Stimulated activated naive B cell treated with anti-CD40 and anti-IgM and Interleukin-4, amounts not matched to agents 10 μg/mL and 1 μg/mL and 100 μg/mL, for 72 hours (primary cell): ENCODE results near the gene PLCH1.
"Not testable (repeated sequence)": the region's sequence is repeated elsewhere in the genome, so short reads cannot be mapped to it uniquely, and the experiment has no call there.

ENCODE experiments used
- ATAC-seq, 2 donors: fragments of 150-1000 bp; cut with Tn5 transposase; replicated peaks; 2 replicates each; pipeline ENCODE4 v1.10.0; 2021; ENCODE audit warnings: moderate library complexity in 1 of 2
- DNase-seq: peaks from one replicate; pipeline ENCODE4 v3.0.0; 2021
- H3K27ac Mint-ChIP-seq: one replicate; pipeline ENCODE4 v1.8.0; 2022; ENCODE audit warnings: mild to moderate bottlenecking, mixed read lengths
- H3K27me3 Mint-ChIP-seq, 2 donors: one replicate each; pipeline ENCODE4 v1.8.0; 2022; ENCODE audit warnings: mixed read lengths in 2 of 2
- H3K36me3 Mint-ChIP-seq, 2 donors: one replicate each; pipeline ENCODE4 v1.8.0; 2022; ENCODE audit warnings: mixed read lengths in 2 of 2, mild to moderate bottlenecking in 1 of 2
- H3K4me1 Mint-ChIP-seq, 2 donors: one replicate each; pipeline ENCODE4 v1.8.0; 2022; ENCODE audit warnings: mixed read lengths in 2 of 2, mild to moderate bottlenecking in 1 of 2
- H3K4me3 Mint-ChIP-seq, 2 donors: one replicate each; pipeline ENCODE4 v1.8.0; 2022; ENCODE audit warnings: mild to moderate bottlenecking in 2 of 2, mixed read lengths in 2 of 2, moderate library complexity in 1 of 2
- H3K9me3 Mint-ChIP-seq, 2 donors: one replicate each; pipeline ENCODE4 v1.8.0; 2022; ENCODE audit warnings: mixed read lengths in 2 of 2, mild to moderate bottlenecking in 1 of 2

Gene PLCH1

DNA sequence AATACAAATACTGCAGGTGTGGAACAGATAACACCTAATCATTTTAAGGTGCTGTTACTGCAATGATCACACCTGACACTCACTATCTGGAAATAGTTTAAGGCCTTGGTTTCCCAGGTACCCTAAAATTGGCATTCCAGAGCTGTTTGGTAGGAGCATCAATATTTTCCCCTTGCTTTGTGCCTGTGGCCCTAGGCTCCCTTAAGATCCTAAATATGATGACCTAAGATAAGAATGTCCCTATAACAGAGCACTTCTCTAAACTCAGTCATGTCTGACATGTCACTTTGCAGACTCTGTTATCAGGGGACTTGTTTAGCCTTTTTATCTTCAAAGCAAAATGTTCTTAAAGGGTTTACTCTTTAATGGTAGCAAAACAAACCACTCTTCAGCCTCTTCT, 335.5 kb downstream of the PLCH1 start:
- no peak overlapping the region for H3K4me3 Mint-ChIP-seq
- H3K27ac Mint-ChIP-seq = no peak overlapping the region
- H3K36me3 Mint-ChIP-seq = no peaks in the 10 kb centered on the region
- peaks cover 0 to 8% of the 10 kb centered on the region in 2 donors for H3K4me1 Mint-ChIP-seq
- H3K27me3 Mint-ChIP-seq = no peaks in the 10 kb centered on the region
- peaks cover 0 to 3% of the 10 kb centered on the region in 2 donors for H3K9me3 Mint-ChIP-seq
- no peak for DNase-seq
- peak; percentile 43 to 67 for ATAC-seq

- ATAC-seq (no peak), DNase-seq (no peak)
- Mint-ChIP-seq H3K27ac (no peak overlapping the region), H3K27me3 (no peaks in the 10 kb centered on the region), H3K9me3 (peaks cover 0 to 3% of the 10 kb centered on the region in 2 donors), H3K36me3 (no peaks in the 10 kb centered on the region), H3K4me3 (no peak overlapping the region), H3K4me1 (peaks cover 0 to 8% of the 10 kb centered on the region in 2 donors)
Measured at GRCh38 chr3:155407971-155408370, 336.9 kb downstream of the PLCH1 start.

GRCh38 chr3:155407331-155407730, 337.5 kb downstream of the PLCH1 start:
- no peak for ATAC-seq
- H3K9me3 Mint-ChIP-seq = peaks cover 0 to 3% of the 10 kb centered on the region in 2 donors
- DNase-seq = no peak
- no peaks in the 10 kb centered on the region for H3K27me3 Mint-ChIP-seq
- no peak overlapping the region for H3K27ac Mint-ChIP-seq
- H3K4me1 Mint-ChIP-seq = peaks cover 0 to 8% of the 10 kb centered on the region in 2 donors
- H3K4me3 Mint-ChIP-seq = no peak overlapping the region
- no peaks in the 10 kb centered on the region for H3K36me3 Mint-ChIP-seq

DNA sequence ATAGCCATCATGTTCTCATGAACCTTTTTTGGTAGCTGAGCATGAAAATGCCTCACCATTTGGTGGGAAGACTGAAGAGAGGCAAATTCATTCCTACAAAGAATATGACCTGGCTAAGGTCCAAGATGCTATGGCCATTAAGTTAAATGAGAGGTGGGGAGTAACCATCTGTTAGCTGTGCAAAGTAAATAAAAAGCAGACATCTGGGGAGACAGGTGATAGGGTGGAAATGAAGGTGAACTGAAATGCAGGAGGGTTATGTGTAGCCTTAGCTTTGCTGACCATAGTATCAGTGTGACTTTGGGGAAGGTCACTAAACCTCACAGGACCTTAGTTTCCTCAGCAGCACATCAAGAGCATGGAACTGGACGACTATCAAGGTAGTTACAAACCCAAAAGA, 340.4 kb downstream of the PLCH1 start:
- no peak overlapping the region for H3K4me3 Mint-ChIP-seq
- H3K27me3 Mint-ChIP-seq = no peaks in the 10 kb centered on the region
- H3K27ac Mint-ChIP-seq = no peak overlapping the region
- ATAC-seq (no peak), DNase-seq (no peak)
- H3K9me3 Mint-ChIP-seq = no peaks in the 10 kb centered on the region
- H3K36me3 Mint-ChIP-seq = no peaks in the 10 kb centered on the region
- H3K4me1 Mint-ChIP-seq = peaks cover 0 to 1% of the 10 kb centered on the region in 2 donors

- H3K27me3 Mint-ChIP-seq = no peaks in the 10 kb centered on the region
- H3K27ac Mint-ChIP-seq = no peak overlapping the region
- H3K9me3 Mint-ChIP-seq = no peaks in the 10 kb centered on the region
- H3K4me3 Mint-ChIP-seq = no peak overlapping the region
- H3K36me3 Mint-ChIP-seq = no peaks in the 10 kb centered on the region
- H3K4me1 Mint-ChIP-seq = no peaks in the 10 kb centered on the region
- no peak for ATAC-seq
- no peak for DNase-seq
Measured at GRCh38 chr3:155402656-155403055, 342.2 kb downstream of the PLCH1 start.

GRCh38 chr3:155398046-155398445, 346.8 kb downstream of the PLCH1 start:
- no peaks in the 10 kb centered on the region for H3K4me1 Mint-ChIP-seq
- H3K9me3 Mint-ChIP-seq = peaks cover 4 to 5% of the 10 kb centered on the region in 2 donors
- H3K4me3 Mint-ChIP-seq = no peak overlapping the region
- H3K27me3 Mint-ChIP-seq = no peaks in the 10 kb centered on the region
- H3K36me3 Mint-ChIP-seq = no peaks in the 10 kb centered on the region
- no peak for DNase-seq
- no peak overlapping the region for H3K27ac Mint-ChIP-seq
- no peak for ATAC-seq

DNA sequence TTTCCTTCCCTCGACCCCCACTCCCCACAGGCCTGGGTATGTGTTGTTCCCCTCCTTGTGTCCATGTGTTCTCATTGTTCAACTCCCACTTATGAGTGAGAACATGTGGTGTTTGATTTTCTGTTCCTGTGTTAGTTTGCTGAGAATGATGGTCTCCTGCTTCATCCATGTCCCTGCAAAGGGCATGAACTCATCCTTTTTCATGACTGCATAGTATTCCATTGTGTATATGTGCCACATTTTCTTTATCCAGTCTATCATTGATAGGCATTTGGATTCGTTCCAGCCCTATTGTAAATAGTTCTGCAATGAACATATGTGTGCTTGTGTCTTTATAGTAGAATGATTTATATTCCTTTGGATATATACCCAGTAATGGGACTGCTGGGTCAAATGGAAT, 350.0 kb downstream of the PLCH1 start:
- not testable (repeated sequence) for DNase-seq, H3K36me3 Mint-ChIP-seq, H3K27ac Mint-ChIP-seq, ATAC-seq, H3K4me3 Mint-ChIP-seq, H3K4me1 Mint-ChIP-seq, H3K9me3 Mint-ChIP-seq, H3K27me3 Mint-ChIP-seq

DNA sequence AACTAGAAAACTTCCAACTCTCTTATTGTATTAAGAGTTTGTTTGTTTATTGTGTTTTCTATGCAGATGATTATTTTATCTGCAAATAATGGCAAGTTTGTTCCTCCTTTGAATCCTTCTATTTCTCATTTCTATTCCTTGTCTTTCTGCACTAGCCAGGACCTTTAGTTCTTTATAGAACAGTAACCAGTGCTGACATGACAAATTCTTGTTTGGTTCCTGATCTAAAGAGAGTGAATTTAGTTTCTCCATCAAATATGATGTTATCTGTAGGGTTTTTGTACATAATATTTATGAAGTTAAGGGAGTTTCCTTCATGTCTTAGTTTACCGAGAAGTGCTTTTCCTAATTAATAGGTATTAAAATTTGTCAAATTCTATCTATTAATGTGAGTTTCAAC, 350.6 kb downstream of the PLCH1 start:
- DNase-seq (no peak), ATAC-seq (no peak)

DNA sequence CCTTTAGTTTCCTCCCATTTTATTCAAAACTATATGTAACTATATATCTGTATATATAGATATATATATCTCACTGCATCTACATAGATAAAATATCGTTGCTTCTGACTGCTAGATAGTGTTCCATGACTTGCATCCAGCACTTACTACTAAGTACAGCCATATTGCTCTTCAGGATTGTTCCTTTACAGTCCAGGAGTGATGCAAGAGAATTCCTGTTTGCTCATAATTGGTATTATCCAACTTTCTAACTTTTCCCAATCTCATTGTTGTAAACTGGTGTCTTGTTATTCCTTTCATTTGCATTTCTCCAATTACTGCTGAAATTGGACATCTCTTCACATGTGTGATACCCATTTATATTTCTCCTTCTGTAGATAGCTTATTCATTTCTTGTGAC, 351.6 kb downstream of the PLCH1 start:
- H3K9me3 Mint-ChIP-seq = peaks cover 4 to 5% of the 10 kb centered on the region in 2 donors
- H3K4me1 Mint-ChIP-seq = no peaks in the 10 kb centered on the region
- no peaks in the 10 kb centered on the region for H3K36me3 Mint-ChIP-seq
- DNase-seq (no peak), ATAC-seq (no peak)
- H3K27ac Mint-ChIP-seq = no peak overlapping the region
- H3K4me3 Mint-ChIP-seq = no peak overlapping the region
- H3K27me3 Mint-ChIP-seq = no peaks in the 10 kb centered on the region

More for the DNA sequence above, 350.6 kb downstream of the PLCH1 start:
- H3K27me3 Mint-ChIP-seq = no peaks in the 10 kb centered on the region
- H3K27ac Mint-ChIP-seq = no peak overlapping the region
- H3K36me3 Mint-ChIP-seq = no peaks in the 10 kb centered on the region
- no peak overlapping the region for H3K4me3 Mint-ChIP-seq
- no peaks in the 10 kb centered on the region for H3K4me1 Mint-ChIP-seq
- H3K9me3 Mint-ChIP-seq = peaks cover 4 to 5% of the 10 kb centered on the region in 2 donors

- ATAC-seq (no peak), DNase-seq (no peak)
- no peaks in the 10 kb centered on the region for H3K27me3 Mint-ChIP-seq
- H3K36me3 Mint-ChIP-seq = no peaks in the 10 kb centered on the region
- no peak overlapping the region for H3K27ac Mint-ChIP-seq
- H3K4me3 Mint-ChIP-seq = no peak overlapping the region
- peaks cover 4 to 5% of the 10 kb centered on the region in 2 donors for H3K9me3 Mint-ChIP-seq
- no peaks in the 10 kb centered on the region for H3K4me1 Mint-ChIP-seq
Measured at GRCh38 chr3:155392138-155392537, 352.7 kb downstream of the PLCH1 start.

- Mint-ChIP-seq H3K4me3 (no peak overlapping the region), H3K27ac (no peak overlapping the region), H3K27me3 (no peaks in the 10 kb centered on the region), H3K4me1 (no peaks in the 10 kb centered on the region), H3K9me3 (peaks cover 4 to 5% of the 10 kb centered on the region in 2 donors), H3K36me3 (no peaks in the 10 kb centered on the region)
- DNase-seq (no peak), ATAC-seq (no peak)
Measured at GRCh38 chr3:155391551-155391958, 353.3 kb downstream of the PLCH1 start.

DNA sequence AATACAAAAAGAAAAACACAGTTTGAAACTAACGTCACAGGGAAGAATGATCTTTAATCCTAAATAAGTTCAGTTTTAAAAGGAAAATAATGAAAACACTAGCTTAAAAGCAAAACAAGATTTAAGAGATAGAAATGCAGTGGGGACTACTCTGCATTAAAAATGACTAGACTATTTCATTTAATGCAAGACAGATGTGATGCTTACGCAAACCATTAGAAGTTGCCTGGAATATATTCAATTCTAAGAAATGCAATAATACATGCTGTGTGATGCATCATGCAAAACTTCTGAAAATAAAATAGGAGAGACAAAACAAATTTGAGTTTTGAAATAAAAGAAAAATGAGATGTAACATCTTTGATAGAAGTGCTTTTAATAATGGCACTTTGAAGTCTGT, 353.8 kb downstream of the PLCH1 start:
- ATAC-seq (no peak), DNase-seq (no peak)
- Mint-ChIP-seq H3K36me3 (no peaks in the 10 kb centered on the region), H3K9me3 (peaks cover 4 to 5% of the 10 kb centered on the region in 2 donors), H3K4me1 (no peaks in the 10 kb centered on the region), H3K4me3 (no peak overlapping the region), H3K27ac (no peak overlapping the region), H3K27me3 (no peaks in the 10 kb centered on the region)

GRCh38 chr3:155390351-155390750, 354.5 kb downstream of the PLCH1 start:
- Mint-ChIP-seq H3K27me3 (no peaks in the 10 kb centered on the region), H3K27ac (no peak overlapping the region), H3K4me3 (no peak overlapping the region), H3K9me3 (peaks cover 4 to 5% of the 10 kb centered on the region in 2 donors), H3K36me3 (no peaks in the 10 kb centered on the region), H3K4me1 (no peaks in the 10 kb centered on the region)
- ATAC-seq = no peak
- no peak for DNase-seq

DNA sequence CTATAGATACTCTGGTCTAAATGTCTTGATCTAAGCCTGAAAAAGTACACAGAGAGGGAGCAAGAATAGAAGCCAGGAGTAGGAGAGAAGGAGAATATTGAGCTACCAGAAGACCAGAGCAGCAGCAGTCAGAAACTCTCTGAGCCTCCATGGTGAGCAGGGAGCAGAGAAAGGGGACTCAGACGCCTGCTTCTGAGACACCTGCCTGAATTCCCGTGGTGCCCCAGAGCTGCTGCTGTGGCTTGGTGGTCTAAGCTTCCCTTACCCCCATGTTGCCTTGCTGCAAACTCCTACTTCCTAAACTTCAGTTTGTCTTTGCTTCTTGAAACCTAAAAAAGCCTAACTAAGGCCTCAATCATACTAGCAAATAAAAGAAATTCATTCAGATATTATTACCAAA, 356.5 kb downstream of the PLCH1 start:
- Mint-ChIP-seq H3K4me1 (no peaks in the 10 kb centered on the region), H3K27ac (no peak overlapping the region), H3K27me3 (no peaks in the 10 kb centered on the region), H3K4me3 (no peak overlapping the region), H3K36me3 (no peaks in the 10 kb centered on the region), H3K9me3 (no peaks in the 10 kb centered on the region)
- DNase-seq = no peak
- no peak for ATAC-seq

GRCh38 chr3:155387571-155387970, 357.3 kb downstream of the PLCH1 start:
- no peak overlapping the region for H3K27ac Mint-ChIP-seq
- H3K4me3 Mint-ChIP-seq = no peak overlapping the region
- DNase-seq = no peak
- H3K36me3 Mint-ChIP-seq = no peaks in the 10 kb centered on the region
- H3K4me1 Mint-ChIP-seq = no peaks in the 10 kb centered on the region
- H3K9me3 Mint-ChIP-seq = no peaks in the 10 kb centered on the region
- no peaks in the 10 kb centered on the region for H3K27me3 Mint-ChIP-seq
- no peak for ATAC-seq

GRCh38 chr3:155386919-155387318, 358.0 kb downstream of the PLCH1 start:
- Mint-ChIP-seq H3K36me3 (no peaks in the 10 kb centered on the region), H3K27ac (no peak overlapping the region), H3K27me3 (no peaks in the 10 kb centered on the region), H3K4me3 (no peak overlapping the region), H3K4me1 (no peaks in the 10 kb centered on the region), H3K9me3 (no peaks in the 10 kb centered on the region)
- DNase-seq (no peak), ATAC-seq (no peak)
